Measurements from ENCODE around the gene ACOT7.

ACOT7 gene

GRCh38 chr1:6307099-6307498 lies 86.5 kb downstream of the ACOT7 start:
- no peak for DNase-seq

GRCh38 chr1:6303397-6304012 lies 90.1 kb downstream of the ACOT7 start:
- no peak for DNase-seq

GRCh38 chr1:6302568-6302967 lies 91.0 kb downstream of the ACOT7 start:
- no peak for DNase-seq

GRCh38 chr1:6301526-6301925 lies 92.0 kb downstream of the ACOT7 start:
- no peak for DNase-seq

- no peak for DNase-seq
Measured at GRCh38 chr1:6300342-6301048, 93.1 kb downstream of the ACOT7 start.

GRCh38 chr1:6299557-6300165 lies 93.9 kb downstream of the ACOT7 start:
- no peak for DNase-seq

- DNase-seq: no peak
Measured at GRCh38 chr1:6298940-6299465, 94.6 kb downstream of the ACOT7 start.

- no peak for DNase-seq
Measured at GRCh38 chr1:6298530-6298929, 95.0 kb downstream of the ACOT7 start.

- DNase-seq: no peak
Measured at GRCh38 chr1:6295910-6296309, 97.7 kb downstream of the ACOT7 start.

GRCh38 chr1:6294890-6295556 lies 98.5 kb downstream of the ACOT7 start:
- no peak for DNase-seq

GRCh38 chr1:6294080-6294889 lies 99.3 kb downstream of the ACOT7 start:
- no peak for DNase-seq

- no peak for DNase-seq
Measured at GRCh38 chr1:6292102-6292501, 101.5 kb downstream of the ACOT7 start.

GRCh38 chr1:6288665-6289064 lies 104.9 kb downstream of the ACOT7 start:
- no peak for DNase-seq

GRCh38 chr1:6288026-6288425 lies 105.5 kb downstream of the ACOT7 start:
- no peak for DNase-seq

GRCh38 chr1:6287431-6287886 lies 106.1 kb downstream of the ACOT7 start:
- no peak for DNase-seq

GRCh38 chr1:6287029-6287428 lies 106.5 kb downstream of the ACOT7 start:
- no peak for DNase-seq

- no peak for DNase-seq
Measured at GRCh38 chr1:6286266-6286665, 107.3 kb downstream of the ACOT7 start.

- DNase-seq: no peak
Measured at GRCh38 chr1:6285336-6285735, 108.2 kb downstream of the ACOT7 start.

GRCh38 chr1:6282577-6283270 lies 110.8 kb downstream of the ACOT7 start:
- no peak for DNase-seq

- DNase-seq: no peak
Measured at GRCh38 chr1:6281511-6282402, 111.8 kb downstream of the ACOT7 start.

All from NCI-H2081 treated with DMSO at 0.1 percent for 48 hours (cell line).